Tibial nerve (tissue), 4 donors: ENCODE measurements around the gene SRSF9. TPM values are rescaled to one million over a fixed set of nuclear protein-coding genes. Genes with fewer than 3 reads are reported as not detected.

Experiments used
- DNase-seq, 2 donors: peaks; one replicate each; pipeline ENCODE4 v3.0.0-alpha.2; 2019; ENCODE audit warnings: low spot score in 2 of 2
- H3K27ac ChIP-seq, 4 donors: fragments of 200-600 bp; sonication (generic) in 3 of 4; one replicate each; pipeline ENCODE4 v1.5.1; 2017 to 2019; ENCODE audit warnings: mild to moderate bottlenecking in 1 of 4
- H3K27me3 ChIP-seq, 2 donors: fragments of 200-600 bp; sonication (generic) in 1 of 2; one replicate each; pipeline versions ENCODE4 v1.5.1 to v1.6.0; 2017 to 2019
- H3K36me3 ChIP-seq, 3 donors: fragments of 200-600 bp; sonication (generic); one replicate each; pipeline ENCODE4 v1.5.1; 2018 to 2019
- H3K4me1 ChIP-seq, 4 donors: fragments of 200-600 bp; sonication (generic) in 3 of 4; one replicate each; pipeline ENCODE4 v1.5.1; 2017 to 2019
- H3K4me3 ChIP-seq, 4 donors: fragments of 200-600 bp; sonication (generic) in 3 of 4; one replicate each; pipeline ENCODE4 v1.5.1; 2017 to 2019; ENCODE audit warnings: mild to moderate bottlenecking in 1 of 4, moderate library complexity in 1 of 4
- H3K9me3 ChIP-seq, 4 donors: fragments of 200-600 bp; sonication (generic) in 3 of 4; one replicate each; pipeline ENCODE4 v1.5.1; 2017 to 2019
- CTCF ChIP-seq, 5 experiments: fragments of 200-600 bp in 3 of 5; fragments of 450-650 bp in 2 of 5; sonication (generic) in 3 of 5; IDR thresholded peaks; one replicate each; pipeline ENCODE4 v1.5.1; 2016 to 2019; ENCODE audit warnings: antibody characterized with exemption in 5 of 5, mild to moderate bottlenecking in 3 of 5, moderate library complexity in 2 of 5
- EP300 ChIP-seq, 2 donors: sonication (generic); formaldehyde crosslinking; IDR thresholded peaks; one replicate each; pipeline ENCODE4 v1.6.1; 2017; ENCODE audit warnings: antibody characterized with exemption in 2 of 2, mild to moderate bottlenecking in 1 of 2
- POLR2A ChIP-seq, 2 donors: fragments of 450-650 bp; IDR thresholded peaks; one replicate each; pipeline ENCODE4 v1.6.1; 2017; ENCODE audit warnings: antibody characterized with exemption in 2 of 2, mild to moderate bottlenecking in 2 of 2, moderate library complexity in 2 of 2
- WGBS, 2 donors: methylation state at CpG; one replicate each; pipeline ENCODE4 v1.1.5; 2018; 5-methylcytosine and 5-hydroxymethylcytosine counted together
- total RNA-seq, 4 donors: library from RNA; depleted of rRNA; stranded (reverse); fragments of >200 nt; gene quantifications; one replicate each; pipeline ENCODE4 v1.1.0, GENCODE V29; 2016

Gene SRSF9
- total RNA-seq, 4 donors from 2014 or later = 66.6 to 90.6 (median 77.1) TPM

- 97 to 100% methylated on average over 1 of the region's 1 CpG for WGBS, 2 donors
- no peaks in the 10 kb centered on the region for H3K36me3 ChIP-seq
- no peaks in the 10 kb centered on the region for H3K9me3 ChIP-seq
- H3K27ac ChIP-seq = no peak overlapping the region
- no peak overlapping the region for H3K4me3 ChIP-seq
- TF ChIP-seq CTCF (IDR thresholded peaks at IDR 0.05) = no peak
- no peak for TF ChIP-seq EP300 (IDR thresholded peaks at IDR 0.05)
- no peak for TF ChIP-seq POLR2A (IDR thresholded peaks at IDR 0.05)
- no peak for DNase-seq
- H3K27me3 ChIP-seq = no peaks in the 10 kb centered on the region
- peaks cover 0 to 11% (median 1%) of the 10 kb centered on the region in 4 donors for H3K4me1 ChIP-seq
Measured at GRCh38 chr12:120475643-120476042, 6.1 kb upstream of the SRSF9 start.

DNA sequence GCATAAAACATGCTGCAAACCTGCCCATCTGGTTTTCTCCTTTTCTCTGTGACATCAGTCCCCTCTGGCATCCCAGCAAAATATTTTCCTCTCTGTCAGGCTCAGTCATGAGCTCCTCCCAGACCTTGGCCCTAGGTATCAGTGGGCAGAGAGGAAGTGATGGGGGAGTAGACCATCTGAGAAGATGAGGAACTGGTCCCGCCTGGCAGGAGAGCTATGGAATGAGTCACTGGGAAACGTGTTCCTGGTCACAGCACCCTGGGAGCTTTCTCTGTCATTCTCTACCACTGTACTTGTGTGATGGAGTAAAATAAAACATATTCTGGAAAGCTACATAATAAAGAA is 5.0 kb upstream of the SRSF9 start:
- Histone ChIP-seq H3K9me3 (no peaks in the 10 kb centered on the region), H3K27ac (no peak overlapping the region), H3K36me3 (no peaks in the 10 kb centered on the region), H3K27me3 (no peaks in the 10 kb centered on the region), H3K4me3 (no peak overlapping the region), H3K4me1 (peaks cover 0 to 19% (median 8%) of the 10 kb centered on the region in 4 donors)
- DNase-seq = no peak
- WGBS, 2 donors = 23 to 30% methylated on average over 2 of the region's 2 CpGs
- TF ChIP-seq EP300 (IDR thresholded peaks at IDR 0.05) (no peak), CTCF (IDR thresholded peaks at IDR 0.05) (no peak), POLR2A (IDR thresholded peaks at IDR 0.05) (no peak)

DNA sequence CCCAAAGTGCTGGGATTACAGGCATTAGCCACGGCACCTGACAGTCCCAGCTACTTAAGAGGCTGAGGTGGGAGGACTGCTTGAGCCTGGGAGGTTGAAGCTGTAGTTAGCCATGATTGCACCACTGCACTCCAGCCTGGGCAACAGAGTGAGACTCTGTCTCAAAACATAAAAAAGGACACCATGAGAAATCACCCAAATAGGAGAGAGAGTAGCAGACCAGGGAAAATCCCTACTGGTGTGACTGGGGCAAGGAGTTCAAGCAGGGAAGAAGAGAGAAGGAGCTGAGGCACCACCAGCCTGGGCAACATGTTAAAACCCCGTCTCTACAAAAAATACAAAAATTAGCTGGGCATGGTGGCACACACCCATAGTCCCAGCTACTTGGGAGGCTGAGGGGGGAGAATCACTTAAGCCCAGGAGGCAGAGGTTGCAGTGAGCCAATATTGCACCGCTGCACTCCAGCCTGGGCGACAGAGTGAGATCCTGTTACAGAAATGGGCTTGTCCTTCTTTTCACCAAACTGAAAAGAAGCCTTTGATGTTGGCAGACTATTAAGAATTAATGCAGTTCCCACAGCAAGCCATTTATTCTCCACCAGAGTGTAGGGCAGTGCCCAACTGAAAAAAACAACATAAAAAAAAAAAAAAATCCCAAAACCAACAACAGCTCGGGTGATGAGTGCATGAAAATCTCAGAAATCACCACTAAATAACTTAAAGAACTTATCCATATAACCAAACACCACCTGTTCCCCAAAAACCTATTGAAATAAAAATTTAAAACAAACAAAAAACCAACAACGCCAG is 4.5 kb upstream of the SRSF9 start:
- Histone ChIP-seq H3K36me3 (no peaks in the 10 kb centered on the region), H3K27me3 (no peaks in the 10 kb centered on the region), H3K27ac (no peak overlapping the region), H3K4me1 (peaks cover 0 to 19% (median 8%) of the 10 kb centered on the region in 4 donors), H3K9me3 (no peaks in the 10 kb centered on the region), H3K4me3 (no peak overlapping the region)
- no peak for DNase-seq
- WGBS, 2 donors = 60 to 75% methylated on average over 6 of the region's 6 CpGs
- TF ChIP-seq POLR2A (IDR thresholded peaks at IDR 0.05) (no peak), CTCF (IDR thresholded peaks at IDR 0.05) (no peak), EP300 (IDR thresholded peaks at IDR 0.05) (no peak)

- H3K4me3 ChIP-seq = no peak overlapping the region
- TF ChIP-seq EP300 (IDR thresholded peaks at IDR 0.05) = no peak
- peaks cover 0 to under 1% (median 0%) of the 10 kb centered on the region in 3 donors for H3K36me3 ChIP-seq
Measured at GRCh38 chr12:120472521-120472920, 3.0 kb upstream of the SRSF9 start.

DNA sequence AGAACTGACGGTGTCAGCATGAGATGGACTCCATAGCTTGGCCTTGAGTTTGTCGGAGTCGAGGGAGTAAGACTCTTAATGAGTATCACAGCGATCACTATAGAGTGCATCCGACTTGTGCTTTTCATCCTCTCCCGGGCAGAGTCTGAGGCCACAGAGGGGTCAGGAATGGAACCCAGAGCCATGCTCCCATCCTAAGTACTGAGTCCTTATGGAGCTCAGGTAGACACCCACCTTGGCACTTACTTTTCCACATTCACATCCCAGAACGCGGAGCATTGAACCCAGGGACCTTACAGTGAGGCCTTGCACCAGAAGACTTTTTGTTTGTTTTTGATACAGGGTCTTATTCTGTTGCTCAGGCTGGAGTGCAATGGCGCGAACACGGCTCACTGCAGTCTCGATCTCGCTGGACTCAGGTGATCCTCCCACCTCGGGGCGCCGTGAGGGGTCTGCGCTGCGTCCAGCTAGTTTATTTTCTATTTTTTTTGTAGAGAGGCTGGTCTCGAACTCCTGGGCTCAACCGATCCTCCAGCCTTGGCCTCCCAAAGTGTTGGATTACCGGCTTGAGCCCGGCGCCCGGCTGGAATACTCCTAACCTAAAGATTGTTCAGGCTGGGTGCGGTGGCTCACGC is 719 bp upstream of the SRSF9 start:
- H3K27ac ChIP-seq = peak overlapping the region; percentile 83 to 95 (median 92)
- H3K9me3 ChIP-seq = no peaks in the 10 kb centered on the region
- TF ChIP-seq CTCF (IDR thresholded peaks at IDR 0.05) (no peak), POLR2A (IDR thresholded peaks at IDR 0.05) (no peak), EP300 (IDR thresholded peaks at IDR 0.05) (no peak)
- H3K4me1 ChIP-seq = peaks cover 0 to 51% (median 27%) of the 10 kb centered on the region in 4 donors
- no peaks in the 10 kb centered on the region for H3K27me3 ChIP-seq
- H3K36me3 ChIP-seq = peaks cover 0 to 22% (median 2%) of the 10 kb centered on the region in 3 donors
- 58 to 64% methylated on average over 26 of the region's 26 CpGs for WGBS, 2 donors
- peak overlapping the region; percentile 70 to 100 (median 95) for H3K4me3 ChIP-seq
- no peak for DNase-seq

More at GRCh38 chr12:120472521-120472920, 3.0 kb upstream of the SRSF9 start:
- Histone ChIP-seq H3K9me3 (no peaks in the 10 kb centered on the region), H3K27me3 (no peaks in the 10 kb centered on the region), H3K4me1 (peaks cover 0 to 29% (median 14%) of the 10 kb centered on the region in 4 donors), H3K27ac (no peak overlapping the region)
- no peak for DNase-seq
